Pulmonary artery endothelial cell (primary cell): ENCODE data around the gene DERL3. TPM values are rescaled to one million over a fixed set of nuclear protein-coding genes. Genes with fewer than 3 reads are reported as not detected.

Source experiments
- DNase-seq: peaks from one replicate; pipeline ENCODE4 v3.0.0-alpha.2; 2011; ENCODE audit warnings: low read depth, low spot score
- total RNA-seq: library from RNA; depleted of rRNA; stranded (reverse); fragments of >200 nt; gene quantifications from 2 replicates; pipeline ENCODE4 v1.2.3, GENCODE V29; 2014

DERL3 gene
- total RNA-seq, 1 donor from 2014 or later, result 0.26 TPM

DNA sequence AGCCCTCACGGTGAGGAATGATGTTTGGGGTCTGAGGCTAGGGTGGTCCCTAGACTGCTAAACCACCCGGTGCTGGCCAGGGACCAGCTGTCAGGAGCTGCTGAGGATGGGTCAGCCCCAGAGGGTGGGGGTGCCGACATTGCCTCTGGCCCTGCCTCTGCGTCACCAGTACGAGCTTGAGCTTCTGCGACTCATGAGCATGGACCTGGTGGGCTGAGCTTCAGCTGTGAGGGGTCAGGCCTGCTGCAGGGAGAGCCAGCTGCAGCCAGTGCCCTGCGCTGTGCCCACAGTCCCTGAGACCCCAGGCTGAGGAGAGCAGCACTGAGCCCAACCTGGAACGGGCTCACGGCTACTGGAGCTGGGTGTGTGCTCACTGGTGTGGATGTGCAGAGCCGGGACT is 7.0 kb downstream of the DERL3 start:
- DNase-seq, result no peak

DNA sequence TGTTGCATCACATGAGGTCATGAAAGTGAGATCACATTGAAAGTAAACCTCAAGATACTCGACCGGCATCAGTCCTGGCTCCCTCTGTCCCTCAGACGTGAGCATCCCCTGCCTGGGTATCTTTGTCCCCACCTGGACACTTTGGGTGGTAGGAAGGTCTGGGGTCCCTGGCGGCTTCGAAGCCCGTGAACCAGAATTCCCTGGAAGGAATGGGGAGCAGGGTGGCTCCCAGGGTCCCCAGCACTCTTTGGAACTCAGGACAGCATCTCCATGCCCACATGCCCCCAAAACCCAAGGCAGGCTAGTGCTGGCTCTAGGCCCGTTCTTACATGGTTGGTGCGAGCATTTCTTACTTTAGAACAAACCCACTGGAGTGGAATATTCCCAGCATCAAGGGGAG is 7.5 kb downstream of the DERL3 start:
- DNase-seq, result no peak

DNA sequence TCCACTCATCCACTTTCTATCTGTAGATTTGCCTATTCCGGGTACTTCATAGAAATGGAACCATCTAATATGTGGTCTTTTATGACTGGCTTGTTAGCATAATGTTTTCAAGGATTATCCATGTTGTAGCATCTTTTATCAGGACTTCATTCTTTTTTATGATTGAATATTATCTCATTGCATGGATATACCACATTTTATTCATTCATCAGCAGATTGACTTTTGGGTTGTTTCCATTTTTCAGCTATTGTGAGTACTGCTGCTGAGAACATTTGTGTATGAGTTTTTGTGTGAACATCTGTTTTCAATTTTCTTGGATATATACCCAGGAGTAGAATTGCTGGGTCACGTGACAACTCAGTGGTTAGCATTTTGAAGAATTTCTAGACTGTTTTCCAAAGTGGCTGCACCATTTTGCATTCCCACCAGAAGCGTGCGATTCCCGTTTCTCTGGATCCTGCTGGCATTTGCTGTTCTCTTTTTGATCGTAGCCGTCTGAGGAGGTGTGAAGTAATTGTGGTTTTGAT is 8.9 kb downstream of the DERL3 start:
- no peak for DNase-seq

DNA sequence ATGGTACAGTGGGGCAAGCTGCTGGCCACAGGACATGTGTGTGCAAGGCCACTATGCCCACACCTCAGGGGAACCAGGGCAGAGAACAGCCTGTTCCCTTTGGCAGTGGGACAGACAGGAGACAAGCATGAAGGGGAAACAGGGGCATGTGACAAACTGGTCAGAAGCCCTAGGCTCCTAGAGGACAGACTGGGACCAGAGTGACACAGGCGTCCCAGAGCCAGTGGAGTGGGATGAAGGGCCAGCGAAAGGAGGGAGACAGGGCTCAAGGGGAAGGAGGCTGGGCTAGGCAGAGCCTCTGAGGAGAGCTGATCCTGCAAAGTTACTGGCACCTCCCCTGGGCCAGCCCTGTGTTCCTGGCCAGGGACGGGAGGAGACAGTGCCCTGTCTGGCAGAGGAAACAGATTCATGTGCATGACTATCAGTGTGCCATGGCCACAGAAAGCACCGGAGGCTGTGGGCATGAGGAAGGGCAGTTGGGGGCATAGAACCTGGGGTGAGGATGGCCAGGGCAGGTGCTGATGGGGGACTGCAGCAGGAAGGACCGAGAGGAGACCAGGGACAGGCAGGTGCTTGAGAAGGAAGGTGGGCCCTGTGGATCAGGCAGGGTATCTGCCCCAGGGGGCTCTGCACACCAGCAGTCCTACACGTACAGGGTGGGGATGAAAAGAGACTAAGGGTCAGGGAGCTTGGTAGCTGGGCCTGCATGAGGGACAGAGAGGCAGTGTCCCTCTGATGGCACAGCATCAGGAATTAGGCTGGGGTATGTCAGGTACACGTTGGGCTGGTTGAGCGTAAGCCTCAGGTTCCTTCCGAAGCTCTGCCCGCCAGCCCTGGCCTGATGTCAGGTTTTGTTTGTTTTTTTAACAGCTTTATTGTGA is 9.8 kb downstream of the DERL3 start:
- DNase-seq, result no peak

DNA sequence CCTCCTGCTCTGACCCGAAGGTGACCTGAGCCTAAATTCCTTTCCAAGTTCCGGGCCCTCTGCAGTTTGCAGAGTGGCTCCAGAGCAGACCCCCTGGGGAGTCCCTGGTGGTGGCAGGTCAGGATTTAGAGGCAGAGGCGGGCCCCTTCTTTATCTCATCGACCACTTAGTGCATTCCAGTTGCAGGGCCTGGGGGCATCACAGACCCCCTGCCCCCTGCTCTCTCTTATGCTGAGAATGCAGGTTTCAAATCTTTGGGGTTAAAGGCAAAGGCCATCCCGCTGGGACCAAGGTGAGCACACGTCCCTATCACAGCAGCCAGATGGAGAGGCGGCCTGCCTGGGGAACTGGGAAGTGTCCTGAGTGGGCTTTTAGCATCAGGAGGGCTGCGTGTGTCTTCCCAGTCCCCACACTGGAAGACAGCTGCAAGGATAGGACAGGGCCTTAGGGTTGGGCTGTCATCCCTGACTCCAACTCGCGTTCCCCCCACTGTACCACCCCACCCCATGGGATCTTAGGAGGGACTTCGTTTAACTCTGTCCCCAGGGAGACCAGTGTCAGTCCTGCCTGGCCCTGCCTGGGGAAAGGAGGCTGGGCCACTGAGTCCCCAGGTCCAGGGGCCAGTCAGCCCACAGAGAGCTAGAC is 11.3 kb downstream of the DERL3 start:
- DNase-seq, result no peak

DNA sequence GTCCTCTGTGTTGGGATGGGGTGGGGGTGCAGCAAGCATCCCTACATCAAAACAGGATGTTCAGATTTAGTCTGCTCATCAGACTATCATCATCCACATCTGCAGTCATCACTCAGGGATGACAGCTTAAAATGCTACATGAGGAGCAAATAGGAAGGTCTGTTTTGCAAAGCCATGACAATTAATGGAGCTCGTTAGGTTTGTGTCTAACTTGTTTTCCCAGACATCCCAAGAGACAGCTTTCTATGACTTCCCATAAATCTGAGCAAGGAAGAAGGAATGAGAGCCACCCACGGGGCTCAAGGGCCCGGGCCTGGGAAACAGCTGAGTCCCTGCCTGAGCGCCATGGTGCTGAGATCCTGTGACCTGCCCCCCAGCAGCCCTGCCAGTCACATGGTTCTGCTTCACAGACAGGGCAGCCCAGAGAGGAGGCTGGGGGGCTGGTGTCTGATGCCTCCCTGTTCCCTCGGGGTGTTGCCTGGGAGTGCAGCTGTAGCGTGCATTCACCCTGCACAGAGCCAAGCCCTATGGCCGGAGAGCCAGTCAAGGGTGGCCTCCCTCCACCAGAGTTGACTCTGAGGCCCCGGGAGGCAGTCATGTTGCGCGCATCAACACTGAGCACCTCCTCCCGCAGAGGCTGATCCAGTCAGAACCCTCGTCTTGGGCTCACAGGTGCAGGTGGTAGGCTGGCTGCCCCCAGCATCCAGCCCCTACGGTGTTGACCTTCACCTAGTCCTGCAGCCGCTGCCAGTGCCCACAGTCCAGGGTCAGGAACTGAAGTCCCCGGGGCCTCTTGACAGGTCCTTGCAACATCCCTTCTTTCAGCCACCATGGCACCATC is 12.1 kb downstream of the DERL3 start:
- no peak for DNase-seq

DNA sequence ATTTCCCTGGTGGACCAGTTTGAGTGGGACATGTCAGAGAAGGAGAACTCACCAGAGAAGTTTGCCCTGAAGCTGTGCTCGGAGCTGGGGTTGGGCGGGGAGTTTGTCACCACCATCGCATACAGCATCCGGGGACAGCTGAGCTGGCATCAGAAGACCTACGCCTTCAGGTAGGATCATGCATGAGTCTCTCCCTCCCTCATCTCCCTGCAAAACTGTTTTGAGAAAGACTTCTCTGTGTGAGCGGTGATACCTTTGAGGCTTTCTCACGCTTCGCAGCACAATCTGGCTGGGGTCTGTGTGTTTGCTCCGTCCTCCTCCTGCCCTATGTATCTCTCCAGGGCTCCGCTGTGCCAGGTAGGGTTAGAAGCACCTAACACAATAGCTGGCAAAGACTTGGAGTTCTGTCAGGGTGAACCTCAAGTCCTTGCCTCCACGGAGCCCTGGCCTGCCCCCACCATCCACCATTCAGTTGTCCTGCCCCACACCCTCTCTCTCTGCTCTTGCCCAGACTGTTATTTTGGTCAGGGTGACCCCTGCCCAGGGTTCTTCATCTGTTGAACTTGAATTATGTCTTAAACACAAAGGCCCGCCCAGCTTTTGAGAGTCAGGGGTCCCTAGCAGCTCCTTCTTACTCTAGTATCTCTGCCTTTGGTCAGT is 13.4 kb downstream of the DERL3 start:
- no peak for DNase-seq

DNA sequence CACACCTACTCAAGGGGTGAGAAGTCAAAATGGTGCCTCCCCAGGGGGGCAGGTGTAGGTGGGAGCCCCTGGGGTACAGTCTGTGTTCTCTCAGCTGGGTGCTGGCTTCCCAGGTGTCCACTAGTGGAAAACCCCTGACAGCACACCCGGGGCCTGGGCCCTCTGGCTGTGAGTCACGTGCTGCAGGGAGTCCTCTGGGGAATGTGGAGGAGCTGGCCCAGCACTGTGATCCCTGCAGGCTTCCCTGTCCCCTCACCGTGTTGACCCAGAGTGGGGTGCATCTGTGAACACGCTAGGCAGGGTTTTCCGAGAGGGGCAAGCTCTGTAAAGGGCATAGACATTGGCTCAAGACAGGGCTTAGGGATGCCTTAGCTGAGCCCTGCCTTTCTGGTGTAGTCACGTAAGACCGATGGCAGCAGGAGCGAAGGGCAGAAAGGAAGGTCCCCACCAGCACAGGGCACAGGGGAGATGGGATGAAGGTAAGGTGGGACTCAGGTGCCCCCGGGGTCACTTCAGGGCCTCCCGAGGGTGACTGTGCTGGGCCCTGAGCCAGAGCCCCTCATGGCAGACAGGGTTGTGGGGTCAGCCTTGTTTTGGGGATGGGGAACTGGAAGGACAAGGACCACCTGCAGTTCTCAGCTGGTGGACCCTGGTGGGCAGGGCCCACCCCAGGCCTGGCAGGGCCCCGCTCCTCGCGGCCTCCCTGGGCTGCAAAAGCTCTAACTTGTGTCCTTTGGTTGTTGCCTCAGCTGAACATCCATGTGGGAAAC is 14.1 kb downstream of the DERL3 start:
- DNase-seq, result no peak

DNA sequence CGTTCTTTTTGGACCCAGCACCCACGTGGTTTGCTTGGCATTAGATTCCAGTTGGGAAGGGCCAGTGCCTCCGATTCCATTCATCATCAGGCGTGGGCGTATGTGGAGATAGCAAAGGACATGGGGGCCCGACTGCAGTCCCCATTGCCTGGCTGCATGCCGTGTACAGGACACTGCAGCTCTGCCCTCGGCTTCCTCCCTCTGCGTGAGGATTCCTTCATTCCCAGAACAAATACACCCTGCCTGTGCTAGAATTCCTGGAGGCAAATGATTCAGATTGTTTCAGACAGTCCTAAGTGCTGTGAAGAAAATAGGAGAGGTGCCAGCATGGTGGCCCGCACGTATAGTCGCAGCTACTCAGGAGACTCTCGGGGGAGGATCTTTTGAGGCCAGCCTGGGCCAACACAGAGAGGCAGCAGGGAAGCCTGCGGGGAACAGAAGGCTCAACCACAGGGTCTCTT is 15.4 kb downstream of the DERL3 start:
- no peak for DNase-seq

DNA sequence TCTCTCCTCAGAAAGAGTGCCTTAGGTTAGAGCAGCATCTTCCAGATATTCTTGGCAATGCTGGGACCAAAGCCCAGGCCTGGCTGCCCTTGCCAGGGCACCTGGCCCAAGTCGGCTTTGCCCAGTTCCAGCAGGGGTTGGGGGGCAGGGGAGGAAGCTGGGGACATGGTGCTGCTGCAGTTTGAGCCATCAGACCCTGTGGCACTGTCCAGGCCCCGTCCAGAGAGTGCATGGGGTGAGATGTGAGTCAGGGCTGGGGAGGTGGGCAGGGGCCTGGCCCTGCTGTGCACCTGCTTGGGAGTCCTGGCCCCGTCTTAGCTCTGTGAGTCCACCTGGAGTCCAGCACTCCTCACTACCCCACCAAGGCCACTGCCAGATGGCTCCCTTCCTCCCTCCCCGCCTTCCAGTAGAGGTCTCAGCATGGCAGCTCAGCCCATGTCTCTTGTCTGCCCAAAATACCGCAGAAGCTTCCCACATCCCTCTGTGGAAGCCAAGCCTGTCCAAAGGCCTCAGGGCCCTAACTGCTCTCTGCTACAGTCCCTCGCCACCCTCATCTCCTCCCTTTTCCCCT is 16.6 kb downstream of the DERL3 start:
- DNase-seq, result no peak

DNA sequence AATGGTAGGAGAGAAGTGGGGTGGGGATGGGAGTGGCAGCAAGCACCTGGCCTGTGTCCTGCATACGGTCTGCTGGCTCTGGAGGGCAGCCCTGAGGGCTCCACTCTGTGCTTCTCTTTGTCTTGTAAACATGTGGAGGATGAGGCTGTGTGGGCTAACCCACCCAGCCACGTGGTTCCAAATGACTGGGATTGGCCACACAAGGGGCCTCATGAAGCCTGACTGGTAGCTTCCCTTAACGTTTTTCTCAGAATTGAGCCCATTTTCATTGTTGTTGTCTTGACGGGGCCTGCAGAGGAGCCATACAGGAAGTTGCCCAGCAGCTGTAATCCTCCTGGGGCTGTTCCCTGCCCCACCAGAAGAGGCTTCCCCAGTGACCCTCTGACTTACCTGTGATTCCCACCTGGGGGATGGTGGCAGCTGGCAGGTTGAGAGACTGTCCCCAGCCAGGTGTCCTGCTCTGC is 18.0 kb downstream of the DERL3 start:
- no peak for DNase-seq

DNA sequence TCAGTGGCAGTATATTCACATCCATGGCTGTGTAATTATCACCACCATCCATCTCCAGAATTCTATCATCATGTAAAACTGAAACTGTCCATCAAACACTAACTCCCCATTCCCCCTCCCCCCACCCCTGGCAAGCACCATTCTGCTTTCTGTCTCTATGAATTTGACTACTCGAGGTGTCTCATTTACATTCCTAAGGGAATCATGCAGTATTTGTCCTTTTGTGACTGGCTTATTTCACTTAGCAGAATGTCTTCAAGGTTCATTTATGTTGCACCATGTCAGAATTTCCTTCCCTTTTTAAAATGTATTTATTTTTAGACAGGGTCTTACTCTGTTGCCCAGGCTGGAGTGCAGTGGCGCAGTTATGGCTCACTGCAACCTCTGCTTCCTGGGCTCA is 20.3 kb downstream of the DERL3 start:
- DNase-seq, result no peak

DNA sequence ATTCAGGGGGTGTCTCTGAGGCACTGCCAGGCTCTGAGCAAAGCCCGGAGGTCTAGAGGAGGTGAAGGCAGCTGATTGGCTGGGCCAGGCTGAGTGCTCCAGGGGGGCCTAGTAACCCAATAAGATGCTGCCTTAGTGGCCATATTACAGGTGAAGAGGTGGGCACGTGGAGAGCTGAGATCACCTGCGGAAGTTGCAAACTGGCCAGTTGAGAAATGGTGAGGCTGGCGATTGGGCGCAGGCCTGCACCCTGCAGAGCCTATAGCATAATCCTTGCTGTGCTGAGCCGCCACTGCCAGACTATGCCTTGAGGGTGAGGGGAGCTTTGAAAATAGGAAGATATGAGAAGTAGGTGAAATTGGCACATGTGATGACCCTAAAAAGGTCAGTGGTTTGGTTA is 21.7 kb downstream of the DERL3 start:
- DNase-seq, result no peak

DNA sequence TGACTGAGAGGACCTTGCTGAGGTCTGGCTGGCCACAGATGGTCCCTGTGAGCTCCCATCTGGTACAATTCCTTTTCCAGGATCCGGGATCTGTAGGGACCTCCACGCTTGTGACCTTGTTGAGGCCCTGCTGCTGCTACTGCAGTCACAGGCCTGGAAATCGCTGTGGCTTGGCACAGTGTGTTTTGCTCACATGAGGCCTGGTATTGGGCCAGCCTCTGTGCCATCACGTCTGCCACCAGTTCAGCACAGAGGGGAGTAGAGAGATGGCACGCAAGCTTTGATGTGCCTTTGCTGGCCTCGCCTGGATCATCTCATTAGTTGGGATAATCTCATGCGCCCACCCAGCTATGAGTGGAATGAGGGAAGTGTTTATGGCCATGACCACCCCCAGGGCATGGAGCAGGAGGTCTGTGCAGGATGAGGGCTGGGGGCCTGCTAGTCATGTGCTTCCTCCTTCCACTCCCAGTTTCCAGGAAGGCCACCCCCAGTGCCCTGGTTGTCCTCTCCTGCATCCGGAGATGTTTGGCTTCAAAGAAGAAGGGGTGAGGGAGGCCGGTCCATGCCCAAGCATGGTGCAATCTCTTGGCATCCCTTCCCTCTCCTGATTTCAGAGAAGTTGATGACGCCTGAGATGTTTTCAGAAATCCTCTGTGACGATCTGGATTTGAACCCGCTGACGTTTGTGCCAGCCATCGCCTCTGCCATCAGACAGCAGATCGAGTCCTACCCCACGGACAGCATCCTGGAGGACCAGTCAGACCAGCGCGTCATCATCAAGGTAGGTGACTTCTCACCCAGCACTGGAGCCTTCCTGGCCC is 22.4 kb downstream of the DERL3 start:
- DNase-seq, result no peak

DNA sequence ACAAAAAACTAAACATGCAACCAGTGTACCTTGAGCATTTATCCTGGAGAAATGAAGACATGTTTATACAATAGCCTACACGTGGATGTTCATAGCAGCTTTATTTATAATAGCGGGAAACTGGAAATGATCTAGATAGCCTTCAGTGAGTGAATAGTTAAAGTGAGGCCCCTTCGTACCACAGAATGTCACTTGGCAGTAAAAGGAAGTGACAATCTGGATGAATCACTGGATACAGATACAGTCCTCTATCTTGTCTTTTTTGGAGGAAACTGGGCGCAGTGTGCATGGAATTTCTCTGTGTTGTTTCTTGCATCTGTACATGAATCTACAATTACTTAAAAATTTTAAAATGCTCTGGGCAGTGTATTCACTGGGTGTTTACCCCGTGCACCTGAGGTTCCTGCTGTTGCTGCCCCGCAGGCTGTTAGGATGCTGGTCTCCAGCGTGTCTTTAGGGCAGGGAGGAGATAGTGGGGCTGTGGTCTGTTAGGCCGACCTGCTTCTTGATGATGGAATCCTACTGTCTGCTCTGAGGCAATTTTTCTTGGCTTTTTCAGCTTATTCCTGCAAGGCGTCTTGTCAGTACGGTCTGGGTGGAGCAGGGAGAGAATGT is 23.2 kb downstream of the DERL3 start:
- DNase-seq, result no peak

DNA sequence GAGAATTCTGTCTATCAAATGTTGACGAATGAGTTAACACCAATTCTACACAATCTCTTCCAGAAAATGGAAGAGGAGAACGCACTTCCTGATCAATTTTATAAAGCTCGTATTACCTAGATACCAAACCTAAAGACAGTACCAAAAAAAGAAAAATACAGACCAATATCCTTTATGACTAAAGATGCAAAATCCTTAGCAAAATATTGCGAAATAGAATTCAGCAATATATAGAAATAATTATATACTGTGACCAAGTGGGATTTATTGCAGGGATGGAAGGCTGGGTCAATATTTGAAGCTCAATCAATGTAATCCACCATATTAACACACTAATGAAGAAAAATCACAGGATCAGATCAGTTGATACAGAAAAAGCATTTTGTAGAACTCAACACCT is 26.4 kb downstream of the DERL3 start:
- DNase-seq, result no peak

DNA sequence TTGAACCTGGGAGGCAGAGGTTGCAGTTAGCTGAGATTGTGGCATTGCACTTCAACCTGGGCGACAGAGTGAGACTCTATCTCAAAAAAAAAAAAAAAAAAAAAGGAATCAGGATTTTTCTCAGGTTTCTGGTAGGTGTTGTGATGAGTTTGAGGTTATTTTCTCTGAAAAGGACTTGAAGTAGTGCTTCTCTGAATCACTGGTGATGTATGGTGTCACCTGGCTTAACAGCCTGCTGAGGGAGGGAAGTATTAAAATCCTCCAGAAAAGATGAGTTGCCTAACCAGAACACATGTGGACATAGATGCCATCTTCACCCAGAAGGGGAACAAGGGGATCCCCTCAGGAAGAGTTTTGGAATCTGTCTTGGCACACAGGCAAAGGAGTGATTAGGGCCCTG is 32.0 kb downstream of the DERL3 start:
- DNase-seq, result no peak

DNA sequence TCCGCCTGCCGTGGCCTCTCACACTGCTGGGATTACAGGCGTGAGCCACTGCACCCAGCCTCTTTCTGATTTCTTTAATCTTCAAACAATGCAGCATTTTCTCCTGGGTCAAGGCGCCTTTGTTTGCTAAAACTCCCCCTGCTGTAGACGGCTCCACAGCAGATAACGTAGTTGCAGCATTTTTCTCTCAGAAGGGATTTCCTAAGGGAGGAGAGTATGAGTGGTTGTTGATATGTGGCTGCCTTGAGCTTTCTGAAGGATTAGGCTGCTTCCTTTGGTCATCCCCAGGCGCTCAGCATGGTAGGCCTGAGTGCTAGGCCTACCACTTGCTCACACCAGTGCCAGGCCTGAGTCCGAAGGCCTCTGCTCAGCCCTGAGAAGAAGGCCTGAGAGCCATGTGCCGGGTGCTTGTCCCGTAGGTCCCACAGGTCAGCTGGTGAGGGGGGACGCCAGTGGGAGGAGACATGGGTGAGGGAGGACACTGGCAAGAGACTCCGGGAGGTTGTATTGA is 34.0 kb downstream of the DERL3 start:
- no peak for DNase-seq
